Keratinocyte (primary cell): ENCODE data around the gene GALNT7.

ENCODE experiments used
- EZH2 ChIP-seq: IDR thresholded peaks from one replicate; pipeline ENCODE4 v1.6.1; 2012; ENCODE audit warnings: inconsistent platforms, mild to moderate bottlenecking, low read length, moderate library complexity
- TF ChIP-seq, protein P1 (sequence below), 3 experiments: IDR thresholded peaks in 1 of 3; conservative IDR thresholded peaks in 1 of 3; optimal IDR thresholded peaks in 1 of 3; 2 replicates in 2 of 3; 3 replicates in 1 of 3; pipeline versions ENCODE3 to v1.5.1; 2011; ENCODE audit warnings: low read length in 3 of 3, mild to moderate bottlenecking in 3 of 3, moderate library complexity in 2 of 3, control low read depth in 1 of 3, inconsistent platforms in 1 of 3; ENCODE audit not compliant: insufficient read depth in 2 of 3; ENCODE audit errors: extremely low read depth in 1 of 3

DNA sequence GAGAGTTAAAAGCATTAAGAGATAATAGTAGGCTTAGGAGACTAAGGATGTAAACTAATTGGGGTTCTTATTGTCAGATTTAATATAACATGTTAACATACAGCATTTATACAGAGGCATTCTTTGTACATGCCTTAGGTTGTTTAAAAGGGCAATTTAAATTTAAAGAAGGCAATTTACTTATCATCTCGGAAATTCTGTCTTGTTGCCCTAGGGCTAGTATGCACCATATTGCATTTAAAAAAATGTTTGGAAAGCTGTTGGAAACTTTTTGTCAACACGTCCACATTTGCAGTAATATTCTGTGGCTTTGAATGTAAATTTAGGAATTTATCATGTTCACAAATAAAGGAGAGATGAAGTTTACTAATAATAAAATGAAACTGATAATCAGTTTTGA lies 25.5 kb downstream of the GALNT7 start:
- TF ChIP-seq, protein P1, sequence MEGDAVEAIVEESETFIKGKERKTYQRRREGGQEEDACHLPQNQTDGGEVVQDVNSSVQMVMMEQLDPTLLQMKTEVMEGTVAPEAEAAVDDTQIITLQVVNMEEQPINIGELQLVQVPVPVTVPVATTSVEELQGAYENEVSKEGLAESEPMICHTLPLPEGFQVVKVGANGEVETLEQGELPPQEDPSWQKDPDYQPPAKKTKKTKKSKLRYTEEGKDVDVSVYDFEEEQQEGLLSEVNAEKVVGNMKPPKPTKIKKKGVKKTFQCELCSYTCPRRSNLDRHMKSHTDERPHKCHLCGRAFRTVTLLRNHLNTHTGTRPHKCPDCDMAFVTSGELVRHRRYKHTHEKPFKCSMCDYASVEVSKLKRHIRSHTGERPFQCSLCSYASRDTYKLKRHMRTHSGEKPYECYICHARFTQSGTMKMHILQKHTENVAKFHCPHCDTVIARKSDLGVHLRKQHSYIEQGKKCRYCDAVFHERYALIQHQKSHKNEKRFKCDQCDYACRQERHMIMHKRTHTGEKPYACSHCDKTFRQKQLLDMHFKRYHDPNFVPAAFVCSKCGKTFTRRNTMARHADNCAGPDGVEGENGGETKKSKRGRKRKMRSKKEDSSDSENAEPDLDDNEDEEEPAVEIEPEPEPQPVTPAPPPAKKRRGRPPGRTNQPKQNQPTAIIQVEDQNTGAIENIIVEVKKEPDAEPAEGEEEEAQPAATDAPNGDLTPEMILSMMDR (optimal IDR thresholded peaks at IDR 0.05 in 1 of 3, IDR thresholded peaks at IDR 0.05 in 1 of 3, conservative IDR thresholded peaks at IDR 0.05 in 1 of 3; ENCODE audit: extremely low read depth in 1 of 3, insufficient read depth in 2 of 3, low read length in 3 of 3): no peak
- no peak for TF ChIP-seq EZH2
